Skin of body (tissue), 2 donors: ENCODE measurements around the gene DYNLT2. TPM values are rescaled to one million over a fixed set of nuclear protein-coding genes. Genes with fewer than 3 reads are reported as not detected.
"Not testable (repeated sequence)": the region's sequence is repeated elsewhere in the genome, so short reads cannot be mapped to it uniquely, and the experiment has no call there.

Experiments
- DNase-seq: peaks from one replicate; lab custom pipeline; 2025; lab: John Stamatoyannopoulos, UW
- total RNA-seq: library from RNA; depleted of rRNA; stranded (reverse); fragments of >200 nt; gene quantifications from one replicate; pipeline ENCODE4 v1.2.3, GENCODE V29; 2014

DYNLT2 gene
- total RNA-seq, 1 donor from 2014 or later: 2.0 TPM

DNA sequence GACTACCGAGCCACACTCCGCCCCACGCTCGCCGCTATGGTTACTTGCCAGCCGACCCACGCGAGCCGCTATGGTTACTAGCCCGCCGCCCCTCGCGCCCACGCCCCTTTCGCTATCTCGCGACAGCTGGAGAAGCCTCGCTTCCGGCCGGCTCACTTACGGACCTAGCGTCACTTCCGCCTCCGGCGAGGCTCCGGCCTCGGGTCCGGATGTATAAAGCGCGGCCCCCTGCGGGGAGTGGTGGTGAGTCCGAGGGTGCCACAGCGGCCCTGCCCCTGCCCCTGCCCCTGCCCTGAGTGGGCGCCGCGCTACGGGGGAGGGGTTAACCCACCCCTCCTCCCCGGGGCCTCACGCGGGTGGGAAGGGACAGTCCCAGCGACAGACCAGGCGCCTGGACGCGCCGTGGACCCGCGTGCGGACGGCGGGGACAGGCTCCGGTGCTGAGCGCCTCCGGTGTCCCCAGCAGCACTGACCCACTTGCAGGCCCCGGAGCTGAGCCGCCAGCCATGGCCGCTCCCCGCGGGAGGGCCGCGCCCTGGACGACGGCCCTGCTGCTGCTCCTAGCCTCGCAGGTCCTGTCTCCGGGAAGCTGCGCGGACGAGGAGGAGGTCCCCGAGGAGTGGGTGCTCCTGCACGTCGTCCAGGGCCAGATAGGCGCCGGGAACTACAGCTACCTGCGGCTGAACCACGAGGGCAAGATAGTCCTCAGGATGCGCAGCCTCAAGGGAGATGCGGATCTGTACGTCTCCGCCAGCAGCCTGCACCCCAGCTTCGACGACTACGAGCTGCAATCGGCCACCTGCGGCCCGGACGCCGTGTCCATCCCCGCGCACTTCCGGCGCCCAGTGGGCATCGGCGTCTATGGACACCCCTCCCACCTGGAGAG, 49.2 kb downstream of the DYNLT2 start, which contains the start of the genes C6orf120 and WDR27:
C6orf120 (plus strand) TSS at position 173 of the 886 bp plus-strand sequence; CDS start at position 507, 334 bp downstream.
WDR27 (minus strand) TSS at position 76 of the 886 bp plus-strand sequence. CDS start 13,024 bp downstream, outside the sequence.
- DNase-seq: peak; percentile 91

- DNase-seq: no peak
Observed at GRCh38 chr6:169701311-169701953, 49.9 kb downstream of the DYNLT2 start.

GRCh38 chr6:169700296-169700695, 51.1 kb downstream of the DYNLT2 start:
- DNase-seq: peak; percentile 14

- DNase-seq: not testable (repeated sequence)
Observed at GRCh38 chr6:169697115-169697514, 54.3 kb downstream of the DYNLT2 start.

DNA sequence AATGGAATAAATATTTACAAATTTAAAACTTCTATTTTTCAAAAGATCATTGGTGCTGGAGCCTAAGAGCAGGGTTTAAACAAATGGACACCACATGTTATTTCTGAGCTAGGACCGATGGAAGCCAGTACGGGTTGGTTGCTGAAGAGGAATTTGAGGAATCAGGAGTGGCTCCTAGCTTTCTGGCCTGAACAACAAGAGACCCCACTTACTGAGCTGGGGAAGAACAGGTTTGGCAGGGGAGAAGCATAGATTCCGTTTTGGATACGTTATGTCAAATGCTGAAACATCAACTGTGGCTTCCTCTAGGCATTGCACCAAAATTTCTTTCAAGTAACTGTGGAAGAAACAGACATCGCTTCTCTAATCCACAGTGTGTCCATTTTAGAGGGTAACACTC, 56.2 kb downstream of the DYNLT2 start:
- peak; percentile 18 for DNase-seq

GRCh38 chr6:169692516-169692915, 58.9 kb downstream of the DYNLT2 start:
- no peak for DNase-seq

DNA sequence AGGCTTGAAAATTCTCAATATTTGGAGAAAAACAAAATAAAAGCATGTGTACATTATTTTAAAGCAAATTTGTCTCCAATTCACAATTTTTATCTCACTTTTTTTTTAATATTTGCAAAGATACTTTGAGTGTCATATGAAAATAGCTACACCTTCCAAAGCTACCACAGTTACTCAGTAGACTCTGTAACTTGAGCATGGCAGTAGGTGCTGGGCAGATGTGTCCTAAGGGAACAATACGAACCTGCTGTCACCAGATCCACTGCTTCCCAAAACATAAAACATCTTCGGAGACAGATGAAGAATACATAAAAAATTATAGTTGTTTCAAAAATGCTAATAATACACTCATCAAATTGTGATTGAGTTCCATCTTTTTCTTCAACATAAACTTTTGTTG, 60.1 kb downstream of the DYNLT2 start:
- DNase-seq: no peak

Other genes with a start within 250 kb of the DYNLT2 start
- gene WDR27, start 49.5 kb downstream of the DYNLT2 start, total RNA-seq: 32.8 TPM
- 22.0 TPM for gene C6orf120, start 49.4 kb downstream of the DYNLT2 start, total RNA-seq
- 46.4 TPM for gene PHF10, start 27.1 kb downstream of the DYNLT2 start, total RNA-seq
- 18.7 TPM for gene ERMARD, start 50 bp upstream of the DYNLT2 start, total RNA-seq